ENCODE measurements around the gene NCOA3.
"Not testable (repeated sequence)": the region's sequence is repeated elsewhere in the genome, so short reads cannot be mapped to it uniquely, and the experiment has no call there.

NCOA3 gene

GRCh38 chr20:47468290-47469050 is 33.2 kb upstream of the NCOA3 start:
- no peak for DNase-seq

- no peak for DNase-seq
Measured at GRCh38 chr20:47475419-47476044, 26.2 kb upstream of the NCOA3 start.

GRCh38 chr20:47476452-47476851 is 25.2 kb upstream of the NCOA3 start:
- DNase-seq: no peak

- DNase-seq: no peak
Measured at GRCh38 chr20:47479093-47479492, 22.6 kb upstream of the NCOA3 start.

- DNase-seq: no peak
Measured at GRCh38 chr20:47479506-47479905, 22.2 kb upstream of the NCOA3 start.

GRCh38 chr20:47480239-47480638 is 21.4 kb upstream of the NCOA3 start:
- no peak for DNase-seq

- DNase-seq: no peak
Measured at GRCh38 chr20:47480705-47481104, 21.0 kb upstream of the NCOA3 start.

- DNase-seq: no peak
Measured at GRCh38 chr20:47481330-47482216, 20.1 kb upstream of the NCOA3 start.

GRCh38 chr20:47482705-47483104 is 19.0 kb upstream of the NCOA3 start:
- no peak for DNase-seq

- no peak for DNase-seq
Measured at GRCh38 chr20:47484303-47484702, 17.4 kb upstream of the NCOA3 start.

GRCh38 chr20:47487175-47487917 is 14.3 kb upstream of the NCOA3 start:
- DNase-seq: peak; percentile 59

- no peak for DNase-seq
Measured at GRCh38 chr20:47489448-47489872, 12.2 kb upstream of the NCOA3 start.

GRCh38 chr20:47490795-47491194 is 10.9 kb upstream of the NCOA3 start:
- DNase-seq: no peak

GRCh38 chr20:47492284-47492683 is 9.4 kb upstream of the NCOA3 start:
- no peak for DNase-seq

- peak; percentile 64 for DNase-seq
Measured at GRCh38 chr20:47493175-47493962, 8.3 kb upstream of the NCOA3 start.

GRCh38 chr20:47493963-47494293 is 7.8 kb upstream of the NCOA3 start:
- DNase-seq: no peak

GRCh38 chr20:47494606-47495005 is 7.1 kb upstream of the NCOA3 start:
- DNase-seq: not testable (repeated sequence)

- no peak for DNase-seq
Measured at GRCh38 chr20:47496118-47496517, 5.6 kb upstream of the NCOA3 start.

GRCh38 chr20:47498606-47499005 is 3.1 kb upstream of the NCOA3 start:
- DNase-seq: no peak

- DNase-seq: no peak
Measured at GRCh38 chr20:47499053-47499452, 2.6 kb upstream of the NCOA3 start.

GRCh38 chr20:47500082-47500481 is 1.6 kb upstream of the NCOA3 start:
- DNase-seq: not testable (repeated sequence)

GRCh38 chr20:47500554-47500953 is 1.1 kb upstream of the NCOA3 start:
- DNase-seq: no peak

Measured in activated naive CD4-positive, alpha-beta T cell treated with anti-CD3 and anti-CD28 coated beads, Interleukin-2, amount 50 U/mL, for 16 hours (primary cell).